CMK (cell line): Measurements from ENCODE around the gene UNC13A.
"Not testable (repeated sequence)": the region's sequence is repeated elsewhere in the genome, so short reads cannot be mapped to it uniquely, and the experiment has no call there.

ENCODE experiments used
- DNase-seq: peaks from one replicate; pipeline ENCODE4 v3.0.0-alpha.2; 2010; ENCODE audit warnings: low read depth

The UNC13A gene

DNA sequence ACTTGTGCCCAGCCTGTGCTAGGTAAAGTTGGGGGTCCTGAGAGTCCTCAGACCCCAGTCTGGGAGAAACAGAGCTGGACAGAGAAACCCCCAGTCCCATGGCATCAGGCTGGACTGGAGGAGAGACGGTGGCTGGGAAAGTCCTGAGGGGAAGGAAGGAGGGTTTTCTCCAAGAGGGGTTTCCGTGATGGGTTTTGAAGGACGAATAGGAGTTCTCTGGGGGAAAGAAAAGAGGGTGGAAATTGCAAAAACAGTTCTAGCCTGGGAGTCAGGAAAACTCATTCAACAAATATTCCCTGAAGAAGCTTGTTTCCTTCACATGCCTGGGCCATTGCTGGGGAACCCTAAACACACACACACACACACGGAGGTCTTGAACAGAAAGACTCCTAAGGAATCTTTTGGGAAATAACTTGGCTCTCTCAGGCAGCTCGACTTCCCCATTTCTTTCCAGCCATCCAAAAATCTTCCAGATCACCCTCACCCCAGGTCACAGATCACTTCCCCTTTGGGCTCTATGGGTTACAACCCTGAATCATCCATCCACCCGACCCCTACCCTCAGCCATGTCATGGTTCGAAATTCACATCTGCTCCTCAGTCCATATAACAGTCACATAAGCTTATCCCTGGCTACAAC lies 85.2 kb downstream of the UNC13A start:
- DNase-seq: no peak

DNA sequence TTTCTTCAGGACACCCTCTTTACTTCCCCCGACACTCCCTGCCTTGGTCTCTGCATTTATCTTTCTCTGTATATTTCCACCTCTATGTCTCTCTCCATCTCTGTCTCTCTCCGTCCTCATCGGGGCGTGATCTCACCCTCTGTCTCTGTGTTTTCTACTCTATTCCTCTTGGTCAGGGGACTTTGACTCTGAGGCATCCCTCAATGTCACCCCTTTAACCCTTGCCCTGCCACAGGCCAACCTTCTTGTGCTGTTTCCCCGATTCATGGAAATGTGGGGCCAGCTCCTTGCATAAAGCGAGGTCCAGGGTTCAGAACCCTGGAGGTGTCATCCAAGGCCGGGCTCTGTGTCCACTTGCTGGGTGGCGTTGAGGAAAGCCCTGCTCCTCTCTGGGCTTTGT lies 85.9 kb downstream of the UNC13A start:
- no peak for DNase-seq

DNA sequence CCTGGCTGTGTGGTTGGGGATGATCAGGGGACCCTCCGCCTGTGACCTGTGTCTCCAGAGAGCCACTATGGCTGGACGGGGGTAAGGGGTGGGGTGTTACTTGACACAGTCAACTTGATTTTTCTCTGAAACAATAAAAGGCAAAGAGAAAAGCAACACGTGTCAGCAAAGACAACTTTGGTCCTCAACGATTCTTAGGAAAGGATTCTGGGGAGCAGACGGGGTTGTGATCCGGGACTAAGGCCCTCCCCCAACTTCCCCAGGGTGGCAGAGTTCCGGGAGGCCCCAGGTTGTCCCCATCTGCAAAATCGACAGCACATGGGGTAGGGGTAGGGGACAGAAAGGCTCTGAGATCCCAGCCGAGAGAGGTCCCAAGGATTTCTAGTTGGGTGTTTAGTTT lies 86.5 kb downstream of the UNC13A start:
- DNase-seq: no peak

DNA sequence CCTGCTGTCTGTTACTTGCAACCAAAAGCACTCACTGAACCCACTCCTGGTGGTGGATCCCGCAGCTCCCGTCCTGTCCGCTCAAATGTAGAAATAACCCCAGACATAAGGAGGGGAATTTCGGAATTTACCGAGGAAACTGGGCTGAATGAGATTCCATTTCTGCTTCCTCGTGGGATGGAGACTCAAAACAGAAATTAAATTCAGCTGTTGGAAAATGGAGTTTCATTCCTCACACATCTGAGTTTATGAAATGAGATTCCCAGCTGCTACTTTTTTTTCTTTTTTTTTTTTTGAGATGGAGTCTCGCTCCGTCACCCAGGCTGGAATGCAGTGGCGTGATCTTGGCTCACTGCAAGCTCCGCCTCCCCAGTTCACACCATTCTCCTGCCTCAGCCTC lies 88.4 kb downstream of the UNC13A start:
- no peak for DNase-seq

DNA sequence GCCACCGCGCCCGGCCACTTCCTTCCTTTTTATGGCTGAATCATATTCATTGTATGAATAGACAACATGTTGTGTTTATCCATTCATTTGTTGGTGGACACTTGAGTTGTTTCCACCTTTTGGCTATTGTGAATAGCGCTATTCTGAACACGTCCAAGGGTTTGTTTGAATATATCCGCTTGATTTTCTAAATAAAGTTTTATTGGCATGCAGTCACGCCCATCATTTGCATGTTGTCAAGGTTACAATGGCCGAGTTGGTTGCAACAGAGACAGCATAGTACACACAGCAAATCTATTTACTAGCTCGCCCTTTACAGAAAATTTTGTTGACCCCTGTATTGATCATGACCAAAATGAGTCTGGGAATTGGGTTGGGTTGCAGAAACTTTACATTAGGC lies 89.2 kb downstream of the UNC13A start:
- DNase-seq: no peak

DNA sequence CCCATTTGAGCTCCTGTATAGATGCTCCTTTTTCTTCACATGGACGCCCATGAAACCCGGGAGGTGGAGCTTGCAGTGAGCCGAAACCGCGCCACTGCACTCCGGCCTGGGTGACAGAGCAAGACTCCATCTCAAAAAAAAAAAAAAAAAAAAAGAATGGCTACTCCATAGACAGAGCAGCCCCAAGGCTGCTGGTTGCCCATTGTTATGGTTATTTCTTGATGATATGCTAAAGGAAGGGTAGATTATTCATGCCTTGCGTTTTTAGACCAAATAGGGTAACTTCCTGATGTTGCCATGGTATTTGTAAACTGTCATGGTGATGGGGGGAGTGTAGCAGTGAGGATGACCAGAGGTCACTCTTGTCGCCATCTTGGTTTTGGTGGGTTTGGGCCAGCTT lies 90.1 kb downstream of the UNC13A start:
- DNase-seq: not testable (repeated sequence)

DNA sequence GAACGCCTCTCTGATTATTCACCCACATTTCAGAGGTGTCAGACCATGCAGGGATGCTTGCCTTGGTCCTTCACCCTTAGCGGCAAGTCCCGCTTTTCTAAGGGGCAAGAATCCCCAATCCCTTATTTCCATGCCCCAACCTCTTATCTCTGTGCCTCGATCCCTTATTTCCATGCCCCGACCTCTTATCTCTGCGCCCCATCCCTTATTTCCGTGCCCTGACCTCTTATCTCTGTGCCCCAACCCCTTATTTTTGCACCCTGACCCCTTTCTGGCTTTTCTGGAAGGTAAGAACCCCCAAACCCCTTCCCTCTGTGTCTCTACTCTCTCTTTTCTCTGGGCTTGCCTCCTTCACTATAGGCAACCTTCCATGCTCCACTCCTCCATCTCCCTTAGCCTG lies 93.9 kb downstream of the UNC13A start:
- DNase-seq: not testable (repeated sequence)

DNA sequence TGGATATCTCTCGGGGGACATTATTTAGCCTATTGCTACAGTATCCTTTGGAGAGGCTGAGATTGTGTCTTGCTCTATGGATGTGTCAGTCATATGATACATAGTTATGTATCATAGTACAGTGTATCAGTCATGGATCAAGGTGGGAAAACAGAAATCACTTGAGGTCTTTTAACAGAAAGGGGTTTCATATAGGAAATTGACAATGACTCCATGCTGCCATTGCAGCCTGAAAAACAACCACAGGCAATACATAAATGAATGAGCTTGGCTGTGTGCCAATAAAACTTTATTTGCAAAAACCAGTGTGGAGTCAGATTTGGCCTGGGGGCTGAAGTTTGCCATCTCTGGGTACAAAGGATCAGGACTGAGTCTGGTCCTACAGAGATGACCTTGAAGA lies 97.3 kb downstream of the UNC13A start:
- DNase-seq: no peak

DNA sequence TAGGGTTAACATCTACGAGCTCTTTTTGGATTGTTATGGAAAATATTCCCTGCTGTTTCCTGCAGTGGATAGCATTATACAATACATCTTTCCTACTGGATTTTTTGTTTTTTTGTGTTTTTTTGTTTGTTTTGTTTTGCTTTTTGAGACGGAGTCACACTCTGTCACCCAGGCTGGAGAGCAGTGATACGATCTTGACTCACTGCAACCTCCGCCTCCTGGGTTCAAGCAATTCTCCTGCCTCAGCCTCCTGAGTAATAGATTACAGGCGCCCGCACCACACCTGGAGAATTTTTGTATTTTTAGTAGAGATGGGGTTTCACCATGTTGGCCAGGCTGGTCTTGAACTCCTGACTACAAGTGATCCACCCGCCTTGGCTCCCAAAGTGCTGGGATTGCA lies 102.8 kb downstream of the UNC13A start:
- DNase-seq: not testable (repeated sequence)

DNA sequence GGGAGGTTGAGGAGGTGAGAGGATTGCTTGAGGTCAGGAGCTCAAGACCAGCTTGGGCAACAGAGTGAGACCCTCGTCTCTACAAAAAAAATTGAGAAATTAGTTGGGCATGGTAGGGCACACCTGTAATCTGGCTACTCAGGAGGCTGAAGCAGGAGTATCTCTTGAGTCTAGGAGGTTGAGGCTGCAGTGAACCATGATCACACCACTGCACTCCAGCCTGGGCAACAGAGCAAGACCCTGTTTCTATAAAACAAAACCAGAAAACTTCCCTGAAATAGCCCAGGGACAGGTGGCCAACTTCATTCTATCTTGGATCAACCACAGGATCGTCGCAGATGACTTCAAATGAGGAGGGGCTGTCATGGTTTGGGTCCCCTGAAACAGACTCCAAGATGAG lies 104.0 kb downstream of the UNC13A start:
- no peak for DNase-seq

DNA sequence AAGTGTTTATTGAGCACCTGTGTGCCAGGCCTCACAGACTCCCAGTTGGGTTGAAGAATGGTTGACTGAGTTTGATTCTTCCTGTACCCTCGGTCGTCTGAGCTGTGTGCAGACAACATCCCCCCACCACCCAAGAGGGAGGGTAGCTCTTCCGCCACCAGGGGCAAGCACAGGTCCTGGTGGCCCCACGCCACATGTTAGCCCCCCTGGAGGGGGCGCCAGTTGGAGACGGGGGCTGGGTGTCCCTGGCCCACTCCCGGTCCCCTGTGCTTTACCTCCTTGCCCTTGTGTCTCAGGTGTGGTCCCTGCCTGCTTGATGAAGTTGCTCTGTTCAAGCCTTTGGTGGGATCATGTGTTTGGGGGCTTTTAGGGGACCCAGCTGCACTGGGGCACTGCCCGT lies 105.5 kb downstream of the UNC13A start:
- DNase-seq: no peak

DNA sequence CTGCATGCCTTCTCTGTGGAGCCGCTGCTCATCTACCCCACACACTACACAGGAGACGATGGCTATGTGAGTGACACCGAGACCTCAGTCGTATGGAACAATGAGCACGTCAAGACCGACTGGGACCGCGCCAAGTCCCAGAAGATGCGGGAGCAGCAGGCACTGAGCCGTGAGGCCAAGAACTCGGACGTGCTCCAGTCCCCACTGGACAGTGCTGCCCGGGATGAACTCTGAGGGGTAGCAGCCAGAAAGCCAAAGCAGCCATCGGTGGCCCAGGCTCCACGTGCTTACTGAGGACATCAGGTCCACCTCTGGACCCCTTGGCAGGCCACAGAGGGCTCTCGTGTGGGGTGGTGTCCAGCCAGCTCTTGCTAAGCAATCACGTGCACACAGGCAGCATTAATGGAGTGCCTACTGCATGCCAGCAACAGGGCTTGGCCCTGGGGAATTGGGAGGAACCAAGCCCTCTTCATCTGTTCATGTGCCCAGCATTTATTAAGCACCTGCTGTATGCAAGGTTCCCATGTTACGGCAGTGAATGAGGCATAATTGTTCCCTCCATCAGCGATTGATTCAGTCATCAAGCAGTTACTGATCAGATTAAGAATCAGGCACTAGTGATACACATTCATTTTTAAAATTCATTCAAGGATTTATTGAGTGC lies 106.8 kb downstream of the UNC13A start:
- DNase-seq: no peak

DNA sequence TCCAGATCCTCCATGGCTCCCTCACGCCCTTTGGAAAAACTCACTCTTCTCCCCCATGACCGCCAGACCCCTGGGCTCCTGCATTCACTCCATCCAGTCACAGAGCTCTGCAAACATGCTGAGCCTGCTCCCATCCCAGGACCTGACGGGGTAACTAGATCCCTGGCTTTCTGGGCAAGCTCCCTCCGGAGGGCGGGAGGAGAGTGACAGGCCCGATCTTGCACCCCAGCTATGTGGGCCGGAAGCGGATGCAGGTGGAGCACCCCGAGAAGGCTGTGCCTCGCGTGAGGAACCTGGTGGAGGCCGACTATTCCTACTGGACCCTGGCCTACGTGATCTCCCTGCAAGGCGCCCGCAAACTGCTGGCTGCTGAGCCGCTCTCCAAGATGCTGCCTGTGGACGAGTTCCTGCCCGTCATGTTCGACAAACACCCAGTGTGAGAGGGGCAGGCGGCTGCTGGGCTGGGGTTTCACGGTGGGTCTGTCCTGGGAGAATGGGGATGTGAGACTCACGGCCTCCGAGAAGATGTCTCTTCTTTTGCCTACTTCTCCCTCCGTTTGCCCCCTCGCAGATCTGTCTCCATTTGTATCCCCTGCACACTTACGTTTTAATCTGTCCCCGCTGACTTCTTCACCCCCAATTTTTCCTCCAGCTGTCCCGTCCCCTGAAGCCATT lies 107.5 kb downstream of the UNC13A start:
- no peak for DNase-seq

DNA sequence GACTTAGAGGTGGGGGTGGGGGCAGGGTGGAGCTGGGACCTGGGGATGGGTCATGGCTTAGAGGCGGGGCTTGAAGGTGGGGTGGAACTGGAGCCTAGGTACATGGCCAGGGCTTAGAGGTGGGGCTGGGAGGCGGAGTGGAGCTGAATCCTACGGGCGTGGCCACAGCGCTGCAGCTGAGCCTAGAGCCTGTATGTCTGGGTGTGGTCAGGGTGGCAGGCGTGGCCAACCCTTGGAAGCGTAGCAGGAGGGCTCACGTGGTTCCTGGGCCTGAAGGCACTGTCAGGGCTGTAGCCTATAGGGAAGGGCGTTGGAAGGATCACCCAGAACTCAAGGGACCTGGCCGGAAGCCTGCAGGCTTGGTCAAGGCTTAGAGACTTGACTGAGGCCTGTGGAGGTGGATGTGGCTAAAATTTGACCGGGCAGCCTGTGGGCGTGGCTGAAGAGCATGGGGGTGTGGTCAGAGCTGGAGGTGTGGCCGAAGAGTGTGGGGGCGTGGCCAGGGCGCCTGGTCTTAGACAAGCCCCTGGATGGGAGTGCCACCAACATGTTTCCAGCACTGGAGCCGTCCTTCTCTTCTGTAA lies 108.4 kb downstream of the UNC13A start:
- DNase-seq: peak; percentile 66

DNA sequence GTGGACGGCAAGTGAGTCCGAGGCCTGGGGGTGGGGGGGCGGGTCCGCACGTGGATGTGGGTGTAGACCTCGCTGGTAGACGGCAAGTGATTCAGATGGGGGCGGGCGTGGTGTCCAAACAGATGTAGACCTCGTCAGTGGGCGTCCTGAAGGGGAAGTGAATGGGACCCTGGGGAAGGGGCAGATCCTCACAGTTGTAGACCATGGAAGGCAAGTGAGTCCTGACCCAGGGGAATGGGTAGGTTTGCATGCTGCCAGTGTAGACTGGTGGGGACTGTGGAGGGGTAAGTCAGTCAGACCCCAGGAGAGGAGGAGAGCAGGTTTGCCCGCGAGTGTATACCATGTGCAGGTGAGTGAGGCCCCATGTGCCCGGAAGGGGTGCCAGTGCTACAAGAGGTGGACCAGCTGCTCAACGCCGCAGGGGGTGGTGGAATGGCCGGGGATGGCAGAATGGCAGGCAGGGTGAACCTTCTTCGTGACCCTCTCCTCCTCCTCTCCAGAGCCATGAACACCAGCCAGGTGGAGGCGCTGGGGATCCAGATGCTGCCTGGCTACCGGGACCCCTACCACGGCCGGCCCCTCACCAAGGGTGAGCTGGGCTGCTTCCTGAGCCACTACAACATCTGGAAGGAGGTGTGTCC lies 110.6 kb downstream of the UNC13A start:
- DNase-seq: no peak

DNA sequence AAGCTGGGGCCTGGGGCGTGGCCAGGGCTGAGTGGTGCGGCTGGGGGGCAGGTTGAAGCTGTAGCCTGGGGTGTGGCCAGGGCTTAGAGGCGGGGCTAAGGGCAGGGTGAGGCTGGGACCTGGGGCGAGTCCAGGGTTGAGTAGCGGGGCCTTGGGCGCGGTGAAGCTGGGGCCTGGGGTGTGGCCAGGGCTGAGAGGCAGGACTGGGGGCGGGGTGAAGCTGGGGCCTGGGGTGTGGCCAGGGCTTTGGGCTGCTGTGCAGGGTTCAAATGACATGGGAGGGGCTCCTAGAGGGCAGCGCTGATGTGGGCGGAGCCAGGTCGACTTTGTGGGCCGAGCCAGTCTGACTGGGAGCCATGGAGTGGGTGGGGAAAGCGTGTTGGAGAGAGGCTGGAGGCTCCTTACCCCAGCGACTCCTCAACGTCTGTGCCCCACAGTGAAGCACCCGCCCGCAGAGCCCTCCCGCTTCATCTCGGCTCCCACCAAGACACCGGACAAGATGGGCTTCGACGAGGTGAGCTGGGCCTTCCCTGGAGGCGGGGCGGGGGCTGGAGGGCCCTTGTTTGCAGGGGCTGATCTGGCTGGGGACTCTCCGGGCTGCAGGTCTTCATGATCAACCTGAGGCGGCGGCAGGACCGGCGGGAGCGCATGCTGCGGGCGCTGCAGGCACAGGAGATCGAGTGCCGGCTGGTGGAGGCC lies 111.2 kb downstream of the UNC13A start:
- DNase-seq: no peak

DNA sequence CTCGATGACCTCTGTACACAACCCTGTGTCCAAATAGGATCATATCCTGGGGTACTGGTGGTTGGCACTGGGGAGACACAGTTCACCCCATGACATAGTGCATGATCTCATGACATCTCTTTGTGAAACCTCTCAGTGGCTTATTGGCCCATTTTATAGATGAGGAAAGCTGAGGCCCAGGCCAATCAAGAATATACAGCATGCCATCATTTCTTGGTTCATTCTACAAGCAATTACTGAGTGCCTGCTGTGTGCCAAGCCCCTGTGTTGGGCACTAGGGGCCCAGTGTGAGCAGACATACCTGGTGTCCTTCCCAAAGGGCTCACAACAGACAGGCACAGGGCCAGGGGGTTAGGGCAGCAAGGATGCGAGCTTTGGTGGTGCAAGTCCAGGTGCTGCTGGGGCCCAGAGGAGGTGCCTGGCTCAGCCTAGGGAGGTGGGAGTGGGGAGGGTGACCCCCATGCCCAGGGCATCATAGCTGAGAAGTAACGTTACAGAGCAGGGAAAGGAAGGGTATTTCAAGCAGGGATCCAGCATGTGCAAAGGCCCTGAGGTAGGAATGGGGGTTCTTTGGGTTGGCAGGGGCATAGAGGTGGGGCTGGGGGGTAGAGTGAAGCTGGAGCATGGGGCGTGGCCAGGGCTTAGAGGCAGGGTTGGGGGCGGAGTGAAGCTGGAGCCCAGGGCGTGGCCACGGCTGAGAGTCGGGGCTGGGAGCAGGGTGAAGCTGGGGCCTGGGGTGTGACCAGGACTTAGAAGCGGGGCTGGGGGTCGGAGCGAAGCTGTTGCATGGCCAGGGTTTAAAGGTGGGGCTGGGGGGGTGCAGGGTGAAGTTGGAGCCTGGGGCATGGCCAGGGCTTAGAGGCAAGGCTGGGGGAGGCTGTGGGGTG lies 112.0 kb downstream of the UNC13A start:
- DNase-seq: no peak

DNA sequence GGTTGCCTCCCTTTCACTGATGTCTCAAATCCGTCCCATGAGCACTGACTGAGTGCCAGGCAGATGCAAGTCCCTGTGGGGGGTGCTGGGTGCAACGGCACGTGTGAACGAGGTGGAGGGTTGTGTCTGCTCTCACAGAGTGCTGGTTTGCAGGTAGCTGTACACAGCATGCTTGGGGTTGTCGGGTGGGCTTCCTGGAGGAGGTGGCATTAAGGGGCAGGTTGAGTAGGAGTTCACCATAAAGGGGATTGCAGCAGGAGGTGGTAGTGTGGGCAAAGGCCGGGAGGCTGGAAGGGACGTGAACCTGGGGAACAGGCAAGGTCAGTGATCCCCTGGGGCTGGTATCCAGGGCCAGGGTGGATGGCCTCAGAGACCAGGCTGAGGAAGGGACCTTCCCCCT lies 115.5 kb downstream of the UNC13A start:
- no peak for DNase-seq

DNA sequence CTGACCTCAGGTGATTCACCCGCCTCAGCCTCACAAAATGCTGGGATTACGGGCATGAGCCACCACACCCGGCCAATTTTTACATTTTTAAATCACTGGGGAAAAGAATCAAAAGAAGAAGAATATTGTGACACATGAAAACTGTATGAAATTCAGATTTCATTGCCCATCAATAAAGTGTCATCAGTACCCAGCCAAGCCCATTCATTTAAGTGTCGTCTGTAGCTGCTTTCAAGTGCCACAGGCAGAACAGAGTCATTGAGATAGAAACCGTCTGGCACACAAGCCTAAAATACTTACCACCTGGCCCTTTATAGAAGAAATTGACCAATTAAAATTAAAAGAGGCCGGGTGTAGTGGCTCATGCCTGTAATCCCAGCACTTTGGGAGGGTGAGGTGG lies 117.4 kb downstream of the UNC13A start:
- no peak for DNase-seq

DNA sequence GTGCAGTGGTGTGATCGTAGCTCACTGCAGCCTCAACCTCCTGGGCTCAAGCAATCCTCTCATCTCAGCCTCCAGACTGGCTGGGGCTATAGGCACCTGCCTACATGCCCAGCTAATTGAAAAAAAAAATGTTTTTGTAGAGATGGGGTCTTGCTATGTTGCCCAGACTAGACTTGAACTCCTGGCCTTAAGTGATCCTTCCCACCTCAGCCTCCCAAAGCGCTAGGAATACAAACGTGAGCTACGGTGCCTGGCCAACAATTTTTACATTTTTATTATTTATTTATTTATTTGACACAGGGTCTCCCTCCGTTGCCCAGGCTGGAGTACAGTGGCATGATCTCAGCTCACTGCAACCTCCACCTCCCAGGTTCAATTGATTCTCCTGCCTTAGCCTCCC lies 117.9 kb downstream of the UNC13A start:
- DNase-seq: not testable (repeated sequence)

DNA sequence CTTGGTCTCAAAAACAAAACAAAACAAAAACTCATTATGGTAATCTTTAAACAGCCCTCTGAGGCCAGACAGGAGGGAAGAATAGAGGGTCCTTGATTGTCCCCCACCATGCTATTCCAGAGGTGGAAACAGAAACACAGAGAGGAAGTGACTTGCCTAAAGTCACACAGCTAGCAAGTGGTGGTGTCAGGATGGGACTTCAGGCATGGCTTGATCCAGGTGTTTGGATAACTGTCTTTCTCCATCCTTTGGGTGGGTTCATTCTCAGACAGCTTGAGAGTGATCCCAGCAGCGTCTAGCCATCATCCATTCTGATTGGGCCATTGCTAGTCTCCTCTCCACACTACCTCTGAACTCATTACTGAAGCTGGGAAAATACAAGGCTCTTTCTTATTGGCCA lies 120.2 kb downstream of the UNC13A start:
- no peak for DNase-seq
